HG02981 (cell line): Measurements from ENCODE around the gene TRMT112.

Source experiments
- ATAC-seq: cut with Tn5 transposase; IDR thresholded peaks from one replicate; pipeline ENCODE4 v1.9.1; 2021; ENCODE audit warnings: mild to moderate bottlenecking, moderate library complexity; ENCODE audit not compliant: unreplicated experiment

The TRMT112 gene

DNA sequence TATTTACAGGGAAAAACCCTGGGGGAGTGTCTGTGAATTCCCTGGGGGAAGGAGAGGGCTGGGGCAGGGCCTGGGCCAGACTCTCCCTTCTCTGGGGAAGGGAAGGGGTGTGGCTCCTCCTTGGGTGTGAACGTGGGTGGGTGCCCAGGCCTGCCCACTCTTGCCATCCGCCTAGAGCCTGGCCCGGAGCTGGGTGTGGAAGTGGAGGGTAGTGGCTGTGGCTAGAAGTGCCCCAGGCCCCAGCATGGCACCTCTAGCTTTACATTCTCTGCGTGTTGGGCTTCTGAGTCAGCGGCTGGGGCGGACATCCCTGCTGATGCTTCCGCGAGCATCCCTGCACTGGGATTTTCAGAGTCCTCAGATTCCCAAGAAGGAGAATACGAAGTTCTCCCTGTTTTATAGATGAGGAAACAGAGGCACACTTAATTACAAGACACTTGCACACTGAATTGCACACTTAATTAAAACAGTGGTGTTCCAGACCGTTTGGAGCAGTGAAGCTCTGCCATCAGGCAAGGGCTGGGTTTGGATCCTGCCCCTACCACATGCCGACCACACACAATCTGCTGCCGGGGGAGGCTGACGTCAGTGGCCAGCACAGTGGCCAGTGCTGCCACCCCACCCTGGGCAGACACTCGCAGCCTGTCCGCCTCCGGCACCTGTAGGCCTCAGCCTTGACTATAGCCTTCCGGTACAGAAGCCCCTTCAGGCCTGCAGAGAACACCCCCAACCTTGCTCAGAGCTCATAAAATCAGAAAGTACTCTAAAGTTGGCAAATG, 40.5 kb downstream of the TRMT112 start:
- ATAC-seq: no peak

DNA sequence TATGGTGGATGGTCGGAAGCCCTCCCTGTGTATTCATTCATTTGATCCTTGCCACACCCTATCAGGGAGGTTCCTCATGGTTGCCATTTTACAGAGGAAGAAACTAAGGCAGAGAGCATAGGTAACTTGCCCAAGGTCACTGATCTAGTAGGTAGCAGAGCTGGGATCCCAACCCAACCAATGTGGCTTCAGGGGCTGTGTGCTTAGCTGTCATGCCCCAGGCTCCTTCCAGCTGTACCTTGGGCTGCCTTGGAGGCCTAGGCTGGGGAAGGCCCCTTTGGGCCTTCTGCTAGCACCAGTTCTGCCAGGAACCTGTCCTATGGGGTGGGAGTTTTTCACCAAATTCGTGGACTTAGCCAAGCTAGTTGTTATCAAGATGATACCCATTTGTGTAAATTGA, 41.5 kb downstream of the TRMT112 start:
- no peak for ATAC-seq

DNA sequence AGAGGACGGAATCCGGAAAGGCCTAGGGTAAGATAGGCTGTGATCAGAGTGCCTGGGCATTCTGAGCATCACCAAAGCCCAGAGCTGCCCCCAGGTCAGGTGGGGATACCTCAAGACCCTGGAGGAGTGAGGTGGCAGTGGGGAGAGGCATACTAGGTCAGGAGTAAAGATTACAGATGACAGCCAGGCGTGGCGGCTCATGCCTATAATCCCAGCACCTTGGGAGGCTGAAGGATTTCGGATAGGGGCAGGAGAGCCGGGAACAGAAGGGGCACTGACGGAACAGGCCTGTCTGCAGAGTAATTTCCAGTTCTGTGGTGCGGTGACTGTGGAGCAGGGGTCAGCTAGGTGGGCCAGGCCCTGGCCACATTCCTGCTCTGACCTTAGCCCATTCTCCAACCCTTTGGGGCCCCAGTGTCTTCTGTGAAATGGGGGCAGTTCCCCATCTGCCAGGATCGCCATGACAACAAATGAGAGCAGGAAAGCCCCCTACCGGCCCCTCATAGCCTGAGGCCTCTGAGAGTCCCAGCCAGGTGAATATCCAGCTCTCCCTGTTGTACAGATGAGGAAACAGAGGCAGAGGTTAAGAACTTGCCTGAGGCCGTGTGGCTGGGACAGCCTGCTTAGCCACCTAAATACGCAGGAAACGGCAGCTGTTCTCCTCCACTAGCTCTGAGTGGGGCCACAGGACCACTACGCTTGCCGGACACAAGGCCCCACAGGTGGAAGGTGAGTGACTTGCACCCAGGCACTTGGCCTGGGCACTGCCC, 42.1 kb downstream of the TRMT112 start:
- no peak for ATAC-seq

DNA sequence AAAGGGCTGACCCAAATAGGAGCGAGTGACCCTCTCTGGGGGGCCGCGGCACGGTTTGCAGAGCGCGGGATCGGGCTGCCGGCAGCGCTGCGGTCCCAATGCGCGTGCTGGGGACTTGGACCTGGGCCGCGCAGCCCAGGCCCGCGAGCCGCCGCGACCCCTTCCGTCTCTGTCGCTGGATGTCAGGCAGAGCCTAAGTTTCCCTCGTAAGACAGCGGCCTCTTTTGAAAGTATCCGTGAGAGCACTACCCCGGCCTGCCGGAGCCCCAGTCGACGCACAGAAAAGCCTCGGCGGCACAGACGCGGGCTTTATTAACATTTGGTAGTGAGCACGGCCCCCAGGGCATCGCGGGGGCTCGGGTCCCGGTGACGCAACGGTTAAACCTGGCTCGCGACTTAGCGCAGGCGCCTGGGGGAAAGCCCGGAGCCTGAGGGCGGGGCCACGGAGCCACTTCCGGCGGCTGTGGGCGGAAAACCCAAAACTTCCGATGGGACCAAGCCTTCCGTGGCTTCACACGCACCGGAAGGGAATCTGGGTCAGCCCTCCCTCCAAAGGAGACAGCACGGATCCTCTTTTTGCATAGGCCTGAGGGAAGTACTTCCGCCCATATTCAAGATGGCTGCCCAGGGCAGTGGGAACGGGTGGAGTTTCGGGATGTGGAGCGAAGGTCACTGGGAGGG, 47.7 kb downstream of the TRMT112 start:
- ATAC-seq: peak; percentile 69

DNA sequence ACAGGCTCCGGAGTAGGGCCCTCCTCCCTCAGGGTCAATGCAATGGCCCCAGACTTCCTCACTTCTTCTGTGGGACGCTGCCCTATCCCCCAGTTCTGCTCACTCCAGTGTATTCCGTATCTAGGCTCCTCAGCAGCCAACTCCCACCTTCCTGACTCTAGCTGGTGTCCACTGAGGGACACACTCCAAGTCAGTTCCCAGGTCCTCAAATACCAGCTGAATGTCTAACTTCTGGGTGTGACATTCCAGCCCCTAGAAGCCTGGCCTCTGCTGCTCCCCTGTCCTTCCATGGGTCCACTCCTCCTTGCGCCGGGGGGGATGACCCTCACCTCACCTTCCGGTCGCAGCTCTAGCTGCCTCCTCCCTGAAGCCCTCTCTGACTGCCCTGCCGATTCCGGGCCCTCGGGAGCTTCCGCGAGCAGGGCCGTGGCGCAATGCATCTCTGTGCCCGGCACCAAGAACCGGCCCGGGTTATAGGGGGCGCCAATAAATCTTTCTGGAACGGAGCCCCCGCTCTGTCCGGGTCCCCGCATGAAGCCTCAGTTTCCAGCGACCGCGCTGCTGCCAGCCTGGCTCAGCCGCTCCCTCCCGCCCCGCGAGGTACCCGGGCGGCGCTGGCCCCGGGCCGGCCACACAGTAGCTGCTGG, 48.3 kb downstream of the TRMT112 start:
- ATAC-seq: peak; percentile 14

DNA sequence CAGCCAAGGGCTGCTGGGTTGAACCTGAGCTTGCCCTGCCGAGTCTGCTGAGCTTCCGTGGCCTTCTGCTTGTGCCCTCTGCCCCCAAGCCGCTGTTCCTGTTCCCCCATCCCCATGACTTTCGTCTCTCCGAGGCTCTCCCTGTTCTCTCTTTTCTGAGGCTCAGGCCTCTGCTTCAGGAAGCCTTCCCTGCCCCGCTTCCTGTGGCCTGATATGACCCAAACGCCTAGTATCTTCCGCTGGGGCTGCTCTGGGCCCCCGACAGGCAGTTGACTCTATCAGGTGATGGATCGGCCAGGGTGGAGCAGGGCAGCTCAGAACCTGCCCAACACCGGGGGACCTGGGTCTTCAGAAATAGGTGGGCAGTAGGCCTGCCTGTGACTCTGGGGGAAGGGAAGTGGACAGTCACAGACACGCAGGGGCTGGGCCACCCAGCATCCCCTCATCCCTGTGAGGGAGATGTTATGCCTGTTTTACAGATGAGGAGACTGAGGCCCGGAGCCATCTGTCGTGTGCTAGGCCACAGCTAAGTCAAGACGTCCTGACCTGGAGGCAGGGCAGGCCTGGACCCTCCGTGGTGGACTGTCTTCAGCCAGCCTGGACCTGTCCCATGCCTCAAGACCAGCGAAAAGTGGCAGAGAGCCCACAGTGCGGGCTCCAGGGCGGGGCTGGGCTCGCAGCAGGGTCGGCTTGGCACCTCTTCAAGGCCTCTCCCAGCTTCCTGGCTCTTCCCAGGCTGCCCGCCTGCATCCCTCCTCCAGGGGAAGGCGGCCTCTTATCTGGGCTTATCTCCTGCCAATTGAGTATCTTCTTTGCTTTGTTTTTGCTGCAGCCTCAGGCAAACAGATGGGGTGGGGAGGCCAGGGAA, 49.1 kb downstream of the TRMT112 start:
- ATAC-seq: no peak

DNA sequence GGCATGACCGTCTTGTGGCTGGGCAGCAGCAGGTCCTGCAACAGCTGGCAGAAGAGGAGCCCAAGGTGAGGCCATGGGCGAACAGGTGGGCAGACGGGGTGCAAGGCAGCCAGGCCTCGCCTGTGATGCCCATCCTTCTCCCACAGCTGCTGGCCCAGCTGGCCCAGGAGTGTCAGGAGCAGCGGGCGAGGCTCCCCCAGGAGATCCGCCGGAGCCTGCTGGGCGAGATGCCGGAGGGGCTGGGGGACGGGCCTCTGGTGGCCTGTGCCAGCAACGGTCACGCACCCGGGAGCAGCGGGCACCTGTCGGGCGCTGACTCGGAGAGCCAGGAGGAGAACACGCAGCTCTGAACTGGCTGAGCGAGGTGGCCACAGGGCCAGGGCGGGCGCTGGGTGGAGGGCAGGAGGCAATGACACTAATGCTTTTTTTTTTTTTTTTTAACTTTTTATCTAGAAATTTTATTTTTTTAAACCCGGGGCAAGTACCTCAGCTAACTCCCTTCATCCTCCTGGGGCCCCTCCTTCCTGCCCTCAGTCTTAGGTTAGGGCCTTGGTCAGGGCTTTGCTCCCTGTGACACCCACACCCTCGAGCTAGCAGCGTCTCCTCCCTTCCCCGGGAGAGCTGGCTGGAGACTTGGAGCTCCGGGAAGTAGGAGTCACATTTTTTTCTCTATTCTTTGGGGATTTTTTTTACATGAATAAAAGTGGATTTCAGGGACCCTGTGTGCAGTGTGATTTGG, 50.0 kb downstream of the TRMT112 start:
- no peak for ATAC-seq
